HG03039 (cell line): Measurements from ENCODE around the gene LCE3E.

Experiments used
- ATAC-seq: cut with Tn5 transposase; IDR thresholded peaks from one replicate; pipeline ENCODE4 v1.9.1; 2021; ENCODE audit warnings: mild to moderate bottlenecking, moderate library complexity; ENCODE audit not compliant: unreplicated experiment

The LCE3E gene

GRCh38 chr1:152517237-152517811 lies 49.3 kb downstream of the LCE3E start:
- ATAC-seq = no peak

- ATAC-seq = no peak
These were observed 50.5 kb downstream of the LCE3E start for GRCh38 chr1:152516082-152516481.
